Activated naive CD4-positive, alpha-beta T cell treated with Interleukin-2 at 50 U/mL for 16 hours (primary cell): ENCODE measurements around the gene USP12.
"Not testable (repeated sequence)": the region's sequence is repeated elsewhere in the genome, so short reads cannot be mapped to it uniquely, and the experiment has no call there.

ENCODE experiments used
- DNase-seq: peaks from one replicate; pipeline ENCODE4 v3.0.0-alpha.2; 2020

The USP12 gene, protein sequence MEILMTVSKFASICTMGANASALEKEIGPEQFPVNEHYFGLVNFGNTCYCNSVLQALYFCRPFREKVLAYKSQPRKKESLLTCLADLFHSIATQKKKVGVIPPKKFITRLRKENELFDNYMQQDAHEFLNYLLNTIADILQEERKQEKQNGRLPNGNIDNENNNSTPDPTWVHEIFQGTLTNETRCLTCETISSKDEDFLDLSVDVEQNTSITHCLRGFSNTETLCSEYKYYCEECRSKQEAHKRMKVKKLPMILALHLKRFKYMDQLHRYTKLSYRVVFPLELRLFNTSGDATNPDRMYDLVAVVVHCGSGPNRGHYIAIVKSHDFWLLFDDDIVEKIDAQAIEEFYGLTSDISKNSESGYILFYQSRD

DNA sequence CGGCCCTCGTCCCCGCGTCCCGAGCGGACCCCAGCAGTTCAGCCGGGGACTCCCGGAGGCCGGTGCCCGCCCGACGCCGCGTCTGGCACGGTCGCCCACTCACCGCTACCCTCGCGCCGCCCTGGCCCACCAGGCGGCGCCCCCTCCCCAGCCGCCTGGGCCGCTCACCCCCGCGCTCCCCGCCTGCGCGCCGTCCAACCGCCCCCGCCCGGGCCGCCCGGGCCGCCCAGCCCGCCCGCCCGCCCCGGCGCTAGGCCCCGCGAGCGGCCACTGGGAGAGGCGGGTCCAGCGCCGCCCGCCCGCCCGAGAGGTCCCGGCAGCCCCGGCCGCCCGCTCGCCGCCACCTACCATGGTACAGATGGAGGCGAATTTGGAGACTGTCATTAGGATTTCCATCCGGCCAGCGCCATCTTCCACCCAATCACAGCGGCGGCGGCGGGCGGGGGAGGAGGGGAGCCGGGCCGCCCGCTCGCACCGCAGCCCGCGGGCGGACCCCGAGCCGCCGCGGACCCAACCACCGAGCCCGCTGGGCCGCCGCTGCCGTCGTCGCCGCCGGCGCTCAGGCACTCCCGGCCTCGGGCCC, at the start of gene USP12:
USP12 (minus strand) TSS at position 568 of the 583 bp plus-strand sequence; CDS start at position 396, 172 bp downstream.
- peak; percentile 48 for DNase-seq

DNA sequence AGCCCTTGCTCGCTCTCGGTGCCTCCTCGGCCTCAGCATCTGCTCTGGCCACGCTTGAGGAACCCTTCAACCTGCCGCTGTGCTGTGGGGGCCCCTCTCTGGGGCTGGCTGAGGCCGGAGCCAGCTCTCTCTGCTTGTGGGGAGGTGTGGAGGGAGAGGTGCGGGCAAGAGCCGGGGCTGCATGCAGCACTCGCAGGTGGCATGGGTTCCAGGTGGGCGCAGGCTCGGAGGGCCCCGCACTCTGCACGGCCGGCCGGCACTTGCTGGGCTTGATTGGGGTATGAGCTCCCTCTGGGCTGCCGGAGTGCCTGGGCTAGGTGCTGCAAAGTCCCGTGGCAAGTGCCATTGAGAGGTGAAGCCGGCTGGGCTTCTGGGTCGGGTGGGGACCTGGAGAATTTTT, 48.0 kb upstream of the USP12 start:
- no peak for DNase-seq

DNA sequence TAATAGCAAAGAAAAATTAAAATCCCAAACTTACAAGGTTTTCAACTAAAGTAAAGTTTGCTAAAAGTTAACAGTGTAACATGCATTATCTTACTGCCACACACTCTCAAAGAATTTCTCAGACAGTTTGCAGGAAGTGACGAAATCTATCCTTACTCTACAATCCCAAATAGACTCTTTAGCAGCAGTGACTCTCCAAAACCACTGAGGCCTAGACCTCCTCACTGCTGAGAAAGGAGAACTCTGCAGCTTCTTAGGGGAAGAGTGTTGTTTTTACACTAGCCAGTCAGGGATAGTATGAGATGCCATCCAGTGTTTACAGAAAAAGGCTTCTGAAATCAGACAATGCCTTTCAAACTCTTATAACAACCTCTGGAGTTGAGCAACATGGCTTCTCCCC, 47.2 kb upstream of the USP12 start:
- not testable (repeated sequence) for DNase-seq

DNA sequence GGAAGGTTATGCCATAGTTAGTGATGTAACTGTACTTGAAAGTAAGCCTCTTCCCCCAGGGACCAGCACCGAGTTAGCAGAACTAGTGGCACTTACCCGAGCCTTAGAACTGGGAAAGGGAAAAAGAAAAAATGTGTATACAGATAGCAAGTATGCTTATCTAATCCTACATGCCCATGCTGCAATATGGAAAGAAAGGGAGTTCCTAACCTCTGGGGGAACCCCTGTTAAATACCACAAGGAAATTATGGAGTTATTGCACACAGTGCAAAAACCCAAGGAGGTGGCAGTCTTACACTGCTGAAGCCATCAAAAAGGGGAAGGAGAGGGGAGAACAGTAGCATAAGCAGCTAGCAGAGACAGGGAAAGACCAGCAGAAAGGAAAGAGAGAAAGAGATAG, 46.2 kb upstream of the USP12 start:
- not testable (repeated sequence) for DNase-seq

DNA sequence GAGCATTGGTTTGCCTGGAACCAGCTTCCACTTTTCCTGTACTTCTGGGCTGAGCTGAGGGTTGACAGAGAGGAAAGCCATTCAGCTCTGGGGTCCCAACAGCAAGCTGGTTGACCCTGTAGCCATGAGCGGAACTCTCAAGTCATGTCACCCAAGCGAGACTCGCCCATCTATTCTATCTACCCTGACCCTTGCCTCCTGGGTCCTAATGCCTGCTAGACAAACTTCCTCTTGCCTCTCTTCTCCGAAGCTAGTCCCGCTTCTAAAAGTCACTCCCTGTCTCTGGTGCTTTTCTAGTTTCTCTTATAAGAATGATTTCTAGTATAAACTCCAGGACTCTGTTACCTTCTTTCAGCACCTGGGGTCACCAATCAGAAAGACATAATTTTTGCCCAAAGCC, 41.8 kb upstream of the USP12 start:
- not testable (repeated sequence) for DNase-seq

DNA sequence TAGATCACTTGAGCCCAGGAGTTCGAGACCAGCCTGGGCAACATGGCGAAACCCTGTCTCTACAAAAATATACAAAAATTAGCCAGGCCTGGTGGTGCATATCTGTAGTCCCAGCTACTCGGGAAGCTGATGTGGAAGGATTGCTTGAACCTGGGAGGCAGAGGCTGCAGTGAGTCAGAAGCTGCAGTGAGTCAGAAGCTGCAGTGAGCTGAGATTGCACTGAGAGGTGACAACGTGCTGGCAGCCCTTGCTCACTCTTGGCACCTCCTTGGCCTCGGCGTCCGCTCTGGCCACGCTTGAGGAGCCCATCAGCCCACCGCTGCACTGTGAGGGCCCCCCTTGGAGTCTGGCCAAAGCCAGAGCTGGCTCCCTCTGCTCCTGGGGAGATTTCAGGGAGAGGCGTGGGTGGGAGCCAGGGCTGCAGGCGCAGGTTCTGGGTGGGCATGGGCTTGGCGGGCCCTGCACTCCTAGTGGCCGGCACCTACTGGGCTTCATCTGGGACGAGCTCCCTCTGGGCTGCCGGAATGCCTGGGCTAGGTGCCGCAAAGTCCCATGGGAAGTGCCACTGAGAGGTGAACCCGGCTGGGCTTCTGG, 40.3 kb upstream of the USP12 start:
- DNase-seq = no peak

DNA sequence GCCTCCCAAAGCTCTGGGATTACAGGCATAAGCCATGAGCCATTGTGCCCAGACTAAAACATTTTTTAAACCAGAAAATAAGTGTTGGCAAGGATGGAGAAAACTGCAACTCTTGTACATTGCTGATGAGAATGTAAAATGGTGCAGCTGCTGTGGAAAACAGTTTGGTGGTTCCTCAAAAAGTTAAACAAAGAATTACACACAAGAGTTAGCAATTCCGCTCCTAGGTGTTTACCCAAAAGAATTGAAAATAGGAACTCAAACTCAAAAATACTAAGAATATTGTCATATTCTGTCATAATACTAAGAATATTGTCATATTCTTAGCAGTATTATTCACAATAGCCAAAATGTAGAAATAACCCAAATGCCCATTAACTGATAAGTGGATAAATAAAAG, 39.7 kb upstream of the USP12 start:
- DNase-seq = no peak

DNA sequence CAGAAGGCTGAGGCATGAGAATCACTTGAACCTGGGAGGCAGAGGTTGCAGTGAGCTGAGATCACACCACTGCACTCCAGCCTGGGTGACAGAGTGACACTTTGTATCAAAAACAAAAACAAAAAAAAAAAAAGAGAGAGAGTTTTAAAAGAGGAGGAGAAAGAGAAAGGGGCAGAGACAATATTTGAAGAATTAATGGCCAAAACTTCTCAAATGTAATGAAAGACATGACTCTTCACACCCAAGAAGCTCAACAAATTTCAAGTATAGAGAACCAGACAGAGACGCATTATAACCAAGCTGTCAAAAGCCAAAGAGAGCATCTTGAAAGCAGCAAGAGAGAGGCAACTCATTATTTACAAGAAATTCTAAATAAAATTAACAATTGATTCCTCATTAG, 36.9 kb upstream of the USP12 start:
- DNase-seq = no peak

DNA sequence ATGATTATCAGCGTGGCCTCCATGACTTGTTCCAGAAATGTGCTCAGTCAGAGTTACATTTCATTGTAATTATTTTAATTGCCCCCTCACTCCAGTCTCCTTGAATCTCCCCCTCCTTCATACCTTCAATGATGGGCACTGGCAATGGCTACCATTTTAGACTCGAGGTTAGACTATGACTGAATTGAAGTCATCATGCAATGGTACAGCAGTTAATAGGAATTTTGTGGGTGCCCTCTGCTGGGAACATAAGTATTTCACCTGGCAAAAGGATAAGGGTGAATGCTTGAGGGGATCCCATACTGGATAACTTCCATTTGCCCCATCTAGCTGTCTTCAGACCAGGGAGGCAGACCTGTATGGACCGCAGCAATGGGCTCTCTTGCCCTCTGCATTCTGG, 32.2 kb upstream of the USP12 start:
- DNase-seq = no peak

DNA sequence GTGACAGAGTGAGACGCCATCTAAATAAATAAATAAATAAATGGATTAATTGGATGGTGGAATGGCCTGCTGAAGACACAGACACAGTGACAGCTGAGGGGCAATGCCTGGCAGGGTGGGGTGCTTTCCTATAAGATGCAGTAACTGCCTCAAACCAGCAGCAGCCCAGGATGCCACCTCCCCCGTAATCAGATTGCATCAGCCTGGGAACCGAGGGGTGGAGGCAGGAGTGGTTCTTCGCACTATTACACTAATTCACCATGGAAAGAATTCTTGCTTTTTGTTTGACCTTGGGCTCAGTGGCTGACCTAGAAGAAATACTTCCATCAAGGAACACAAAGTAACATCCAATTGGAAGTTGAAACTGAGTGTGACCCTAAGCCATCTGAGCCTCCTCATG, 31.6 kb upstream of the USP12 start:
- DNase-seq = no peak

DNA sequence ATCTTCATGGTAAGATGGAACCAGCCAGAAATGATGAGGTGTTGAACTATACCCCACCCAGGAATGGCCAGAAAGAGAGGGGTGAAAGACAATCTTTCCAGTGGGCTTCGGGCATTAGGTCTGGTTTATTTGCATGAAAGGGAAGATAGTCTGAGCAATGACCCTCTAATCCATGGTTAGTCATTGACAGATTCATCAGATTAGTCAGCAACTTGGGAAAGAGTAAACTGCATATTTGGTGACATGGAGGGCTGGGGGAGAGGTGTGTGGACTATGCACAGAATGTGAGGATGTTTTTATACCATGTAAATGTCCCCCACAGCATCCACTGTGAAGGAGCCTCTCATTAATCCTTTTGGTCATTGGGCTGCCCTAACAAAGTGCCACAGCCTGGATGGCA, 30.1 kb upstream of the USP12 start:
- DNase-seq = no peak

DNA sequence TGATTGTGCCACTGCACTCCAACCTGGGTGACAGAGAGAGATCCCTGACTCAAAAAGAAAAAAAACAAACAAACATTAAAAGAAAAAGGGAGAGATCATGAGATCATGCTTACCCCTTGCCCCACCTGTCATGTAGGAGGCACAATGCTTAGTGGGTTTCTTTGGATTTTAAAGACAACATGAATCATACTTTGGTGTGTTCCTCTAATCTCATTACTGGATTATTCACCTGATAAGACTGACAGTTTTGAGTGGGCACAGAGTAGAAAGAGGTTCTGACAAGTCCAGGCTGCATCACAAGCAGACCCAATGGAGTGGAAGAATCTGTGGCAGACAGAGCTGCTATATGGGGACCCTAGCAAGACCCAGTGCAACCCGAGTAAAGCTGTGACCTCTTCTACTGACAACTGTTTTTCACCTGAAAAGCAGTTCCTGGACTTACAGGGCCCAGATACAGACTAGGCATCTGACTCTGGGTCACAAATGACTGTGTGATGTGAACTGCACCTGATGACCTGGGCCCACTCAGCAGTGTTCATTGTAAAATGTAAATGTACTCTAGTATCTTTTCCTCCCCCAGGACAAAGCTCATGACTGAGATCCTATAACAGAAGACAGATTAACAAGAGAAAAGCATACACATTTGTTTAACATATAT, 28.9 kb upstream of the USP12 start:
- no peak for DNase-seq

DNA sequence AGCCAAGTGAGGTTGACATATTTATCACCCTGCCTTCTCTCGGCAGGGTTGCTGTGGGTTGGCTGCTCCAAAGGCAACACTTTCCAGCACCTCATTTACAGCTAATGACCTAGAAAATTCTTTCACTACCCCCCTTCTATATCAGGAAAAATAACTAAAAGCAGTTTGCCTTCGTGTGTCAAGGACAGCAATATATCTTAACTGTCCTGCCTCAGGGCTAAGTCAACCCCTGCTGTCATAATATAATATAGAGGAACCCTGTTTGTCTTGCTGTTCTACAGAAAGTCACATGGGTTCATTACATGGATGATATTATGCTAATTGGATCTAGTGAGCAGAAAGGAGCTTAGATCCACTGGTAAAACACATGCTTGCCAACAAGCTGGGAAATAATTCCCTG, 28.1 kb upstream of the USP12 start:
- DNase-seq = no peak

DNA sequence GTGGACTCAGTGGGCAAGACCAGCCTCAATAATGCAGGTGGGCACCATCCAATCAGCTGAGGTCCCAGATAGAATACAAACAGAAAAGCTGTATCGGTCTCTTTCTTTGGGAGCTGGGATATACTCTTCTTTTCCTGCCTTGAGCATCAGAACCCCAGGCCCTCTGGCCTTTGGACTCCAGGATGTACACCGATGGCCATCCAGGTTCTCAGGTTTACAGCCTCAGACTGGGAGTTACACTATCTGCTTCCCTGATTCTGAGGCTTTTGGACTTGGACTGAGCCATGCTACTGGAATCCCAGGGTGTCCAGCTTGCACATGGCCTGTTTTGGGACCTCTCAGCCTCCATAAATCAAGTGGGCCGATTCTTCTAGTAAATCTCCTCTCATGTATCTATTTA, 27.6 kb upstream of the USP12 start:
- DNase-seq = no peak

DNA sequence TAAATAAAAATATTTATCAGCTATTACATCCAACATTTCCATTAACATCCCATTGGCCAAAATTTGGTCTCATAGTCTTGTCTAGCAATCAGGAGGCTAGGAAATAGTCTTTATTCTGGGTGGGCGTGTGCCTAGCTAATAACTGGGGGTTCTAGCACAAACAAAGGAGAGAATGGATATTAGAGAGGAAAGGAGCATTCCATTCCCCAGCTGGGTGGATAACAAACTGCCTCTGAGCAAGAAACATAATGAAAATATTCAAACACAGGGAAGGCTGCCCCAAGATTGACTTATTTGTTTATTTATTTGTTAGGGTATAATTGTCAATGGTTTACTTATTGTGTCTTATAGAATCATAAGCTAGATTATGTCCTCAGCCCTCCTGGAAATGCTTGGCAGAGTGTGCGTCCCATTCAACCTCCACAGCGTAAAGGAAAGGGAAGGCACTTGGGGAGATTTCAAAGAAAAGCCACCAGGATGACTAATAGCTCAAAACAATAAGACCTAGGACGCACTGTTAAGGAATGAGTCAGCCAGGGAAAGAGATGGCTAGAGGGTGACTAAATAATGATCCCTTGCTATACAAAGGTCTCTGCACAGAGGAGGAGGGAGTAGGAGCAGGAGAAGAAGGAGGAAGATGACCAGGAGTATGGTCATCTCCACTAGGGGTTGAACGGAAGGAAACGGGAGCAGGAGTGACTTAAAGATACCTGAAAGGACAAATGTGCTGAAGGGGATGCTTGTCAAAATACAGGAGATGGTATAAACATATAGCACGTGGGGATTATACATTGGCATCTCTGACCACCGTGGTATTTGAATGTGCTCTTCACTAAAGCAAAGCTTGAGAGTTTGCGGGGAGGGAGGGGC, 23.5 kb upstream of the USP12 start:
- DNase-seq = no peak

DNA sequence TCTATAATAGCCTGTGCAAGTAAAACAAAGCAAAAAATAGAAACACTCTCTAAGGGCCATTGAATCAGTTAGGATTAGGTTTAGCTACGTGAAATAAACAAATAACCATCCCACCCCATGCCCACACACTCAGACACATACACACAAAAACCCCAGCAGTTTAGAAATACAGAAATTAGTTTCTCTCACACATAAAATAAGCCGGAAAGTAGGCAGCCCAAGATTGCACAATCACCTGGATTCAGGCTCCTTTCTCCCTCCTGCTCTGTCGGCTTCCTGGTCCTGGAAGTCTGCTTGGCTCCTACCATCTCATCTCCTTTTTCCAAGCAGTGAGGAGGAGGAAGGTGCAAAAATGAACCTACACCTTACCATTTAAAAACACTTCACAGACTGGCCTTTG, 22.6 kb upstream of the USP12 start:
- DNase-seq = no peak

DNA sequence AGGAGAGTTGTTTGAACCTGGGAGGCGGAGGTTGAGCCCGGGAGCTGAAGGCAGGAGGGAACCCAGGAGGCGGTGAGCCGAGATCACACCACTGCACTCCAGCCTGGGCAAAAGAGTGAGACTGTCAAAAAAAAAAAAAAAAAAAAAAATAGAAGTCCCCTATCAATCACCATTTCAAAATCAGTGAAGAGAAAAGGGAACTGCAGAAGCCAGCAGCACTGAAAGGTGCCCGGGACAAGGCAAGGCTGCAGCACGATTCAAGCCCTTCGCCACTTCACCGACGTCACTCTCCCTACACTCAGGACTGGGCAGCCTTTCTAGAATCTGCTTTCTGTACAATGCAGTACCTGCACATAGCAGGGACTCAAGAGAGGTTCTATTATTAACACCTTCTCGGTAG, 21.9 kb upstream of the USP12 start:
- no peak for DNase-seq

DNA sequence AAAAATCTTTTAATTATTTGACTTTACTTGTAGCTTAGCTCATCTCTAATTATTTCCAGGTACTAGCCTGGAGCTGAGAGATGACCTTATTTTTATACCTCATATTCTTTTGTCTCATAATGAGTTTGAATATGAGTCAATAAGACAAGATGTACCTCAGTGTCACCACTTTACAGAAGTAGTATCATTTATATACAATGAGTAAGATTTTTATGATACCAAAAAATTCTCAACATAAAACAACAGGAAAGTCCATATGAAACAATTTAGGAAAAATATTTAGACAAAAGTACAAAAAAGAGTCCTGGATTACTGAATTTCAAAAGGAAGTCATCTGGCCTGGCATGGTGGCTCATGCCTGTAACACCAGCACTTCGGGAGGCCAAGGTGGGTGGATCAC, 21.4 kb upstream of the USP12 start:
- no peak for DNase-seq

DNA sequence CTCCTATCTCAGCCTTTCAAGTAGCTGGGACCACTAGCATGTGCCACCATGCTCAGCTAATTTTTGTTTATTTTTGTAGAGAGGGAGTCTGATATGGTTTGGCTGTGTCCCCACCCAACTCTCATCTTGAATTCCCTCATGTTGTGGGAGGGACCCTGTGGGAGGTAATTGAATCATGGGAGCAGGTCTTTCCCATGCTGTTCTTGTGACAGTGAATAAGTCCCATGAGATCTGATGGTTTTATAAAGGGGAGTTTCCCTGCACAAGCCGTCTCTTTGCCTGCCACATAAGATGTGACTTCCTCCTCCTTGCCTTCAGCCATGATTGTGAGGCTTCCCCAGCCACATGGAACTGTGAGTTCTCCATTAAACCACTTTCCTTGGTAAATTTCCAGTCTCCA, 20.8 kb upstream of the USP12 start:
- not testable (repeated sequence) for DNase-seq

DNA sequence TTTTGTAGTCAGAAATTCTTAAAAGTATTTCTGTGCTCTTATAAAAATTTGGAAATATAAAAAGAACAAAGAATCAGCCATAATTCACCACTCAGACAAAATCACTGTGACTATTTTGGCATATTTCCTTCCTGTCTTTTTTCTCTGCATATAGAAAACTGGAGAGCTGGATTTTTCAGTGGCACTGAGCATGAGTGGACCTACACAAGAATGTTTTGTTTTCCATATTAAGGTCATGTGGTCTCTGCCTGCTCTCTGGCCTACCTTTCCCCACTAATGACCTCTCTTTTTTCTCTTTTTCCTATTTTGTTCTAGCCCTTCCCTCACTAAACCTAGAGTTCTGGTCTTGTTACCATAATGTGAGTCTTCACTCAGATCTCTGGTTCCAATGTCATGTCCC, 17.6 kb upstream of the USP12 start:
- no peak for DNase-seq

DNA sequence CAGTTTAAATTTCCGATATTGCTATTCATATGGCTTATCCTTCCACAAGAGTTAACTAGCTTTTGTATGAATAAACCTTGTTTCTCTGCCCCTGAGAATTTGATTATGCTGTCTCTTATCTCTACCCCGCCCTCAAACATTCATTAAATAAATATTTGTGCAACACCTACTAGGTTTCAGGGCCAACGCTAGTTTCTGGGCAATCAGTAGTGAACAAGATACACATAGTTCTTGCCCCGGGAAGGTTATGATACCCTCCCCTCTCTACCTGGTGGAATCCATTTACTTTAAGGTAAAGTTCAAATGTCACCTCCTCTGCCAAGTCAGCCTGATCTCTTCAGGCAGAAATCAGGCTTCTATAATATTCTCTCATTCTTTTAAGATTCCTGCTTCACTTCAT, 16.6 kb upstream of the USP12 start:
- no peak for DNase-seq

DNA sequence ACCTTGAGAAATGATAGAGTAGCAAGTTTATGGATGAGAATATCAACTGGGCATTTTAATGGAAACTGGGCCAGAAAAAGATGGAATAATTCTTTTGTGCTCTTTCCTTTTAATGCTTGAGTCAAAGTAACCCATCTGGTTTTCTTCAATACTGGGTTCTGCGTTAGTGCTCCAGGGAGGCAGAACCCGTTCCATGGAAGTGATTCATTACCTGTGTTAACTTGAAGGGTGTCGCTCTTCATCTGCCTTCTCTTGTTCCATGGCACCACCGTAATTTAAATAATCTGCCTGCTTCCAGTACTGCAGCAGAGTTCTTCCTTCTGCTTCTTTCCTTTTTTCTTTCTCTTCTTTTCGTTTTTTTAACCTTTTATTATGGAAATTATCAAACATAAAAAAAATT, 14.7 kb upstream of the USP12 start:
- no peak for DNase-seq

DNA sequence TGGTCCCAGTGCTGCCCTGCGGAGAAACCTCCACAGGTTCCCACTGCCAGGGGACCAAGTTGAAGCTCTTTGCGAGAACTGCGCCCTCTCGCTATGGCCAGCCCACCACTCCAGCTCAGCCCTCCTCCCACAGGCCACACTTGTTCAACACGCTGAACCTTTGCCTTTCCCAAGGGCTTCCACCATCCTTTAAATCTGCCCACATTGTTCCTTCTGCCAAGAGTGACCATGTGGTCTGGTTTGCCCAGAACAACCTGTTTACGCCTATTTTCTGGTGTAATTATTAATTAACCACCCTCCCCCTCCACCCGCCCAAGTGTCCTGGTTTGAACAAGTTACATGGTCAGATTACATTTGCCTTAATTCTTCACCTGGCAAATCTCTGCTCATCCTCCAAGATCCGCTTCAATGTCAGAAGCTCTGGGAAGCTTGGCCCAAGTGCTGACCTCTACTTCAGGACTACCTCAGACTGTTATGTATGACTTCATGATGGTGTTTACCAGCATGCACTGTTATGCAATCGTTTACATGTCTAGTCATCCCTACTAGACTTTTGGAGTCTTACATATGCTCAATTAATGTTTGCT, 12.0 kb upstream of the USP12 start:
- no peak for DNase-seq
